ENCODE measurements around the gene LRRIQ4. TPM values are rescaled to one million over a fixed set of nuclear protein-coding genes. Genes with fewer than 3 reads are reported as not detected.

Gene LRRIQ4
- not detected in 2 replicates for total RNA-seq (2014; rRNA removed; shearing (Covaris generic))

DNA sequence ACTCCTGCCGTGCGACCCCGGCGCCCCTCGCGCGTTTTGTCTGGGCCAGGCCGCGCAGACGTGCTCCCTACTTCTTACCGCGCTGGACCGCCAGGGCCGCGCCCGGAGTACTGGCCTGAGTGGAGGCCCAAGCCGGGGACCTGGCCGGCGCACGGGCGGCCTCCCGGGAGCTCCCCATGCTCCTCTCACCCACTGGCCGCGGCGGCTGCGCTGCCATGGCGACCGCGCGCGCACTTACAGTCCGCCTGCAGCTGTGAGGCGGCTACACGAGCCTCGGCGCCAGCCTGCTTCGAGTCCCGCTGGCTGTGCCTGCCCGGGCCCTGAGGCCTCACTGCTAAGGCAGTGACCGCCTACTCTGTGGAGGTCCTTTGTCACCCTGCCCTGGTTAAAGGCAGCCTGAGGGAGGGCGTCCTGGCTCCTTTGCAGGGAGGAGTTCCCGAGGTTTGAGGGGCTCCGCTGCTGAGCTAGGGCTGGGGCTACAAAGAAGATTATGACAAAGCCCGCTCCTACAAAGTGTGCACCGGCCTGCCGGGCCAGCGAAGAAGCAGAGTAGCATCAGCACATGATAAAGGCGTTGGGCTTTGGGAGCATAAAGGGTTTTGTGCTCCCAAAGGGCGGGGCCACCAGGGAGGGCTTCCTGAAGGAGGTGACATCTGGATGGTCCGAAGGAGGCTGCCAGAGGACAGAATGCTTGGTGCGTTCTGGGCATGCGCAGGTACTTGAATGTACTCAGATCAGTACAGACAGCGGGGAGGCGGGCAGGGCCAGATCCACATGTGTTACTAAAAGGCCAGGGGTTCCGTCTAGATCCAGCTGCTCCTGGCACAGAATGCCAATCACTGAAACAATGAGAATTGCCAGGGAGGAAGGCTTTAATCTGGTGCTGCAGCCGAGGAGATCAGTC, at the start of gene LRRIQ4, which contains the start of gene LRRC34:
Gene LRRIQ4 (plus strand): TSS at position 539 of the 904 bp plus-strand sequence. CDS start 9,052 bp downstream, outside the sequence.
Gene LRRC34 (minus strand): TSS at position 573 of the 904 bp plus-strand sequence. CDS start 356 bp downstream, at position 217.
- peak; percentile 76 for DNase-seq (ENCODE audit: low read depth)

DNA sequence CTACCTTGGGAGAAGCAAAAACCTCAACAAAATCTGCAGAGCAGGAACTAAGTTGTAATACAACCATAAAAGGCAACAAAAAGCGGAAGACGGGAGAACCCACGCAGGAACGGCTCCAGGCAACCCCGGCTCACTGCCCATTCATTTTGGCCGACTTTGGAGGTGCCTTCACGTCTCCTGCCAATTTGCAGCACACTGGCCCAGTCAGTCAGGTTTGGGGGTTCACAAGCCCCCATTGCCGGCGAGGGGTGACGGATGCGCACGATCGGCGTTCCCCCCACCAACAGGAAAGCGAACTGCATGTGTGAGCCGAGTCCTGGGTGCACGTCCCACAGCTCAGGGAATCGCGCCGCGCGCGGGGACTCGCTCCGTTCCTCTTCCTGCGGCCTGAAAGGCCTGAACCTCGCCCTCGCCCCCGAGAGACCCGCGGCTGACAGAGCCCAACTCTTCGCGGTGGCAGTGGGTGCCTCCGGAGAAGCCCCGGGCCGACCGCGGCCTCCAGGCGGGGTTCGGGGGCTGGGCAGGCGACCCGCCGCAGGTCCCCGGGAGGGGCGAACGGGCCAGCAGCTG, 48.3 kb upstream of the LRRIQ4 start:
- DNase-seq (ENCODE audit: low read depth), result peak; percentile 73

DNA sequence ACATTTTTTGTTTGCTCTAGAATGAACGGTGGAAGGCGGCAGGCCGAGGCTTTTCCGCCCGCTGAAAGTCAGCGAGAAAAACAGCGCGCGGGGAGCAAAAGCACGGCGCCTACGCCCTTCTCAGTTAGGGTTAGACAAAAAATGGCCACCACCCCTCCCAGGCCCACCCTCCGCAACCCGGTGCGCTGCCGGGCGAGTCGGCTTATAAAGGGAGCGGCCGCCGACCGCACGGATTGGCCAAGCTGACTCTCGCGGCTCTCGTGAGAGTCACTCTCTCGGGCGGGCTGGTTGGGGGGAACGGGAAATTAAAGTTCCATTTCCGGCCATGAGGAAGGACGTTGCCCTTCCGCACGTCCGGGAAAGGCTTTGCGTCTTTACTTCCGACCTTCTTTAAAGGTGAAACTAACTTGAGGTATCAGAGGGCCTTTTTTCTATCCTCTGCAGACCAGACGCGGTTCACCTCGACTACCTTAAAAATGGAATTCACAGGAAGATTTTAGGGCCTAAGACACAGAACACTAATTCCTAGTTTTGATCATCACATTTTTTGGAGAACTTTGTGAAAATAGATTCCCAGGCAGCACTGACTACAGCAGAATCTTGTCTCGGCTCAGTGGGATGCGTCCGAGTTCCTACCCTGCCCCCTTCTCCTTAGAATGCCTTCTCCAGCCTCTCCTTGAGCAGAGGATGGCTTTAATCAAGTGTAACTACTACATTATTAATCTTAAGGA, 47.6 kb upstream of the LRRIQ4 start, which contains the start of gene TERC:
Gene TERC (minus strand): TSS at position 179 of the 731 bp plus-strand sequence.
- peak; percentile 90 for DNase-seq (ENCODE audit: low read depth)

DNA sequence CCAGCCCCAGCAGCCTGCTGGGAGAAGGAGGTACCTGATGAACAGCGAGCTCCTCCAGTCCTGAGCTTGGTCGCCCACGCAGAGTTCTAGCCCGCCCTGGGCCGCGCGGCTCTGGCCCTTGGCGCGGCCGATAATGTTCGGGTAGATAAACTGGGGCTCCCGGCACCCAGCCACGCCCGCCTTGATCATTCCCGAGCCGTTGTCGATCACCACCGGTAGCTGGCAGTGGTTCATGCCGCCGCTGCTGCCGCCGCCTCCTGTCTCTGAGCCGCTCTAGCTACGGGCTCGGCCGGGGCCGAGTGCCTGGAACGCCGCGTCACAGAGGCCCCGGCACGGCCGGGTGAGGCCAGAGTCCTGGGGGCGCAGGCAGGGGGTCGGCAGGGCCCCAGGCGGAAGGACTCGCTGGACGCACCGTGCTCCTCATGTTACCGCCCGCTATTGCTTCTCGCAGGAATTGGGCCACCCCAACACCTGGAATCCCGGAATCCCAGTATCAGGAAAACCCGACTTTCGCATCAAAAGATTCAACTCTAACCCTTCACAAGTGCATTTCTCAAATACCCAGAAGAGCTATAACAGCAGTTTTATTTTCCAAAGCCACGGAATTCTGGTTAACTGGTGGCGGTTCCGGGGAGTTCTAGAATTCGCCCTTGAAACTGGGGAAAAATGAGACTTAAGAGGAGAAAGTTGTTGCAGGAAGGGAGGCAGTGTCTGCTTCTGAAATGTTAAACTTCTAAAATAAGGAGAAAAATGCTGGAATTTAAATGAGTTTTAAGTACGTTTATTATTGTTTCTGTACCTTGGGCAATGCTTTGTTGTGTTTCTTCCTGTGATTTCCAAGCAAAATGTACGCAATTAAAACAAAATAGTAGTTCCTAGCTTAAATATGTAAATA, 43.1 kb upstream of the LRRIQ4 start, which contains the start of gene ACTRT3:
Gene ACTRT3 (minus strand): TSS at position 275 of the 895 bp plus-strand sequence. CDS start 41 bp downstream, at position 234.
- peak; percentile 62 for DNase-seq (ENCODE audit: low read depth)

DNA sequence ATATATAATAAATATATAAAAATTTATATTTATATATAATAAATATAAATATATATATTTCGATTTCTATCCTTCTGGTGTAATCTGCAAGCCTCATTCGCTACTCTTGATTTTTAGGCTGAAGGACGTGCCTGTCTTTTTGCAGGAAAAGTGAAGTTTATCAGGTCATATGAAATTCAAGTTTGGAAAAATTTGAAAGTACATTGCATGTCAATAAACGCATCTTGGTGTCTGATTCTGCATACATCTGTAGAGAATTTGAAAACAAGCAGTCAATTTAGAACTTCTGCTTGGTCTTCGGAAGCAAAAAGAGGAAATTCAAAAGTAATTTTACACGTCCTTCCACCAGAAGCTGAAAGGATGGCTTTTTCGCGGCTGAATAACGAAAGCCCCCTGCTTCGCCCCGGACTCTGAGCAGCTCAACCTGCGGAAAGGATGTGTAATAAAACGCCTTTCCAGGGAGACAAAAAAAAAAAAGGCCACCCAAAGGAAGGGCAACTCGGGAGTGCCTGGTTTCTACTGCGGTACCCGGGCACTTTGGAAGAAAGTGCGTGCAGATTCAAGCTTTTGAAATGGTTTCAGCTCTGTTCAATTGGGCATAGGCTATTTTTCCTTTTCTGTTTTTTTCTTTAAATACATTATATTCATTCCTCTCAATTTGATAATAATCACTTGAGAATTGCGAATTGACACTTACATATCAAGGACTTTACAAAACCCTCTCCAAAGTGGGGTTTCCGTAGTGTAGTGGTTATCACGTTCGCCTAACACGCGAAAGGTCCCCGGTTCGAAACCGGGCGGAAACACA, 41.0 kb upstream of the LRRIQ4 start:
- DNase-seq (ENCODE audit: low read depth), result peak; percentile 80

DNA sequence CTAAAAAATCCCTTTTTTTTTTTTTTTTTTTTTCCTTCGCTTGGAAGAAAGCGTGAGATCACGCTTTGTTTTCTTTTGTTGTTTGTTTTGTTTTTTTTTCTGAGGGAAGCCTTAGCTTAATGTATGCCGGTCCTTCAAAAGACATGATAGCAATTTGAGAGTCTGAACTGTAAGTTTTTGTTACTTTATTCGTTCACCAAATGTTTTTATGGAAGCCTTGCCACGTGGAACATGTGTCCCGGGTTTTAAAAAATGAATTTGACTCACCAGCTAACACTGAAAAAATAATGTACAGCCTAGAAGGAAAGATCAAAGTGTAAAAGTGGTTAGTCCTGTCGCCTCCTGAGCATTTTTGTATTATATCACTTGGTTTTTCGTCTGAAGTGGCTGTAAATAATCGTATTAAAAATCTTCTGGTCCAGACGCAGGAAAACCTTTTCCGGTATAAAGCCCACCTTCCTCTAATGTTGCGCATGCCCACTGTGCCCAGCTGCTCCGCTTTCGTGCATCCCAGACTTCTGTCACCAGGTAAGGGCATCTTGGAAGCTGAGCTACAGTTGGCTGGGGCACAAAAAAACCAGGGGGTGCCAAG, 40.3 kb upstream of the LRRIQ4 start:
- peak; percentile 76 for DNase-seq (ENCODE audit: low read depth)

DNA sequence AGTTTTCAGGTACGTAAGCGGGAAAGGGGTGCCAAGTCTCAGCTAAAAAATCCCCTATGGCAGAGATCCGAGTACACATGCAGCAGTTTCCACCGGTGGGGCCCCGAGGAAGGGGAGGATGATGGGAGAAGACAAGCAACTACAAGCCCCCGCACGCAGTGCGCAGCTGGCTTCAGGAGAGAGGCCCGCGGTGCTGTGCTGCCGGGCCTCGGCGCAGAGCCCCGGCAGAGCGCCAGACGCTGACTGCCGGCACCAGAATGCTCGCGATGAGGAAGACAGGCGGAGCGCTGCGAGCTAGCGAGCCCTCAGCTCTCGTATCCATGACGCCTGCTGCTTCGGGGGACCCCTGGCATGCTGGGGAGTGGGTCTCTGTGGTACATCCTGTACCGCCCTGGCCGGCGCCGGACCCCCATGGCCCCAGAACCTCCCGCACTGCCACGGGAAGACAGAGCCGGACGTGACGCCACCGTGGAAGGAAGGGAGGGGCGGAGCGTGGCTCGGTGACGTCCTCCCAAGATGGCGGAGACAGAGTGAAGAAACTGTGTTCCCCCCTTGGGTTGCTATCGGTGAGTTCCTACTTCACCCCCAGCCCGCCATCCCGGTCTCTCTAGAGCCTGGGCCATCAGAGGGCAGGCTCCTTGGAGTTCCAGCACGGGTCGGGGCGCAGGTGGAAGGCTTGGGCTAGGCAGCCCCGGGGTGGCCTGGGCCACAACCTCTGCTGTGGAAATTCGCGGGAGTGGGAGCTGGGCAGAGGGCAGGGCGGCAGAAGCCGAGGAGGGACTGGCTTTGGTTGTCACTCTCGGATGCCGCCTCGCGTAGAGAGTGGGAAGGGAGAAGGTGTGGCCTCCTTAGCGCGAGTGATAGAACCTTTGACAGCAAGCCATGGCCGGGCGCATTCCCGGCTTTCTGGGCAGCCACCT, 39.5 kb upstream of the LRRIQ4 start, which contains the start of gene MYNN:
Gene MYNN (plus strand): TSS at position 500 of the 920 bp plus-strand sequence. CDS start 900 bp downstream, outside the sequence.
- DNase-seq (ENCODE audit: low read depth), result peak; percentile 87

DNA sequence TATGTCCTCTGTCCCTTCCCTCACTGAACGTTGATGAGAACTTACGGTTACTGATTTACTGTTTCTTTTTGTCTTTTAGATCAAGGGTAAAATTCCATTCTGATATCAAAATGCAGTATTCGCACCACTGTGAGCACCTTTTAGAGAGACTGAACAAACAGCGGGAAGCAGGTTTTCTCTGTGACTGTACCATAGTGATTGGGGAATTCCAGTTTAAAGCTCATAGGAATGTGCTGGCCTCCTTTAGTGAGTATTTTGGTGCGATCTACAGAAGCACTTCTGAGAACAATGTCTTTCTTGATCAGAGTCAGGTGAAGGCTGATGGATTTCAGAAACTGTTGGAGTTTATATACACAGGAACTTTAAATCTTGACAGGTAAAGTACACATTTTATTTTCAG, 38.5 kb upstream of the LRRIQ4 start:
- DNase-seq (ENCODE audit: low read depth), result no peak

DNA sequence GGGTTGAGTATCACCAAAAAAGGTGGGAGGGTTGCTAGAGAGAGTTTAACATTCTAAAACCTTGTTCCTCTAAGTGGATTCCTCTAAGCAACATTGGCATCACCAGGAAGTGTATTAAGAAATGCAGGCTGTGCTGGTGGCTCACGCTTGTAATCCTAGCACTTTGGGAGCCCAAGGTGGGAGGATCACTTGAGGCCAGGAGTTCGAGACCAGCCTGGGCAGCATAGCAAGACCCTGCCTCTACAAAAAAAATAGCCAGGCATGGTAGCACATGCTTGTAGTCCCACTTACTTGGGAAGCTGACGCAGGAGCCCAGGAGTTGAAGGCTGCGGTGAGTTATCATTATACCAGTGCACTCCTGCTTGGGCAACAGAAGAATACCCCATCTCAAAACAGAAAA, 34.8 kb upstream of the LRRIQ4 start:
- no peak for DNase-seq (ENCODE audit: low read depth)

DNA sequence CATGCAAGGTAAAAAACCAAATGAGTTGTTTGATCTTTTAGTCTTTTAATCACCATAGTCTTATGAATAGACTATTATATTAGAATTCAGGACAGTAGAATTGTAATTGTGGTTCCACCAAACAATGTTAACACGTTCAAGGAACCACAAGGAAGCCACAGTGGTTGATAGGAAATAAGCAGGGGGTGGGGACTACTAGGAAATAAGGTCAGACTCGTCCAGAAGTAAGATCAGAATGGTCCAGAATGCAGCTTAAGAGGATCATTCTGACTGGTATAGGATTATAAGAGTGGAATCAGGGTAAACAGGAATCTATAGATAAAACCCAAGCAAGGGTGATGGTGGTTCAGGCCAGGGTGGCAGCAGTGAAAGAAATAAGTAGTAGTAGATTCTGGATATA, 31.9 kb upstream of the LRRIQ4 start:
- no peak for DNase-seq (ENCODE audit: low read depth)

DNA sequence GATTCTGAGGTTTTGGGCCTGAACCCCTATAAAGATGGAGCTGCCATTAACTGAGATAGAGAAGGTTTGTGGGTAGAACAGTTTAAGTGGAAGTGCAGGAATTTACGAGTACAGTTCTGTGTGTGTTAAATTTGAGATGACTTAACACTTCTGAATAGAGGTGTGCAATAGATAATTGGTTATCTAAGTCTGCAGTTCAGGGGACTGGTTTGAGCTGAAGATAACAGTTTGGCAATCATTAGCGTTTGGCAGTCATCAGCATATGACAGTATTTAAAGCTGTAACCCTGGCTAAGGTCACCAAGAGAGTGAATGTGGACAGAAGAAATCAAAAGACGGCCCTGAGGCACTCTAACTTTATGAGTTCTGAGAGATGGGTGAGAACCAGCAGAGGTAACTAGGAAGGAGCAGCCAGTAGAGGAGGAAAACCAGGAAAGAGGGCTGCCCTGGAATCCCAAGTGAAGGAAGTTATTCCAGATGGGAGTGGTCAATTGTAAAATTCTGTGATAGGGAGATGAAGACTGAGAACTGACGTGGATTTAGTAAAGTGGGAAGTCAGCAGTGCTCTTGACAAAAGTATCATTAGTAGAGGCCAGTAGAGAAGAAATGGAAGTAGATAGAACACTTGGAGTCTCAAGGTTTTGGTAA, 31.3 kb upstream of the LRRIQ4 start:
- DNase-seq (ENCODE audit: low read depth), result no peak

DNA sequence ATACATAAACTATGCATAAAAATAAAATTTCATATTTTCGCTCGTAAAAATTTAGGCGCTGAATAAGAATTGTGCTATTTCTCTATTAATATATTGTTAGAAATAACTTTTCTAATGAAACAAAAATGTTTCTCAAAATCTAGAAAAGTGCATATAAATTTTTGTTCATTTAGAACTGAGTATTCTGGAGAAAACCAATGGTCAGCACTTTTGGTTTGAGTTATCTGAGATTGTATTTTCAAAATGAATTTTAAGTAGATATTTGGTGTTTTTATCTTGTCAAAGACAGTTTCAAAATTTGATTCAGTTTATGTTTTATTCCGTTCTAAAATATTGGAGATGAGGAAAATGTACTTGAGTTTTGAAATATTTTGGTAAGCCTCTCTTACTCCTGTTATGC, 25.6 kb upstream of the LRRIQ4 start:
- DNase-seq (ENCODE audit: low read depth), result no peak

DNA sequence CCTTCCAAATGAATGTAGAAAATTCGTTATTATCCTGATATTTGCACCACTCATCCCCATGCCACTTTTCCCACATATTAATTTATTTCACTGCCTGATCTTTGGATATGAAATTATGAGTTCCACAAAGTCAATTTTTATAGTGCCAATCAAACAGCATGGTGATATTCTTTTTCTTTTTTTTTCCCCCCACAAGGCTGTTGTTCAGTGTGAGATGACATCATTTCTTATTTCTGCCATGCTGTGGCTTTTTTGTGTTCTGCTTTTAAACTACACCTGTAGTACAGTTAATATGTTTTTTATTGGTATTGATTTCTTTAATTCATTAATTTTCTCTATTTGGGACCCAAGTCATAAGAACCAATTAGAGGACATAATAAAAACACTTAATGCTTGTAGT, 24.9 kb upstream of the LRRIQ4 start:
- DNase-seq (ENCODE audit: low read depth), result no peak

DNA sequence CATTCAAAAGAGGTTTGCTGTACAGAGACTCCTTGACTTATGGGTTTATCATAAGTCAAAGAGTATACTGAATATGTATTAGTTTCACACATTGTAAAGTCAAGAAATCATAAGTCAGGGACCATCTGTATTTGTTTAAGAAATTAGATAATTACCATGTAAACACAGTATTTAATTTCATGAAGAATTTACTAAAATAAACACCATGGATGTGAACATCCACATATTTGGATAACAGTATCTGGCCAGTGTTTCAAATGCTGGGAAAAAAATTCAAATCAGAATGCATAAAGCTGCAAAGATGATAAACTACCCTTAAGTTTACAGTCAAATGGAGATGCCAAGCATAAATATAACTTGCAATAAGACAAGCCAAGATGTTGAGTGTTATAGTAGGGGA, 22.5 kb upstream of the LRRIQ4 start:
- no peak for DNase-seq (ENCODE audit: low read depth)

DNA sequence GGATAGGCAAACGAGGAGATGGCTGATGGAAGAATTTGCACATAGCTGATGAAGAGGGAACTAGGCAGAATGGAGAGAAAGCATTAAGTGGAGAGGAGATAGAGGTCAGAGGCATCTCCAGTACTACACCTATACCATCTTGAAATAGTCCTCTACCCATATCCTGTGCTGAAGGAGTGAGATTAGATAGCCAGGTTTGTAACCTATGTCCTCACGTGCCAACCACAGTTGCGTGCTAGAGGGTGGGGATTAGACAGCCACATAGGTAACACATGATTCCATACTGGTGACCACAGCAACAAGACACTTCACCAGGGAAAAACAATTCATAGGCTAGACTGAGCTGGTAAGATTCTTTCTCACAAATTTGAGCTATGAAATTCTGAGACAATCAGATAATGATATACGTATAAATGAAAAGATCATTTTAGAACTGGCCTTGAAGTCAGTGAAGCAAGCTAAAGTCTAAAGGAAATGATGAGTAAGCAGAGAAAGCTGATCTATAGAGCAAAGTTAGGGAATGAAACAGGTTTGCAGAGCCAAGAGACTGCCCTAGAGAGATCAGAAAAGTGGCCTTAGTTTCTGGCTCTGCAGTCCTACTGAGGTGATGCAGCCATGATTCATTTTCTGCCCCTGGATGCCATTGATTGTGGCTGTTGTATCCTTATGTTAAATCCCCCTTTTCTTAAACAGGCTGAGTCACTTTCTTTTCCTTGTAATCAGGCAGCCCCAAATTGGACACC, 21.8 kb upstream of the LRRIQ4 start:
- DNase-seq (ENCODE audit: low read depth), result no peak

DNA sequence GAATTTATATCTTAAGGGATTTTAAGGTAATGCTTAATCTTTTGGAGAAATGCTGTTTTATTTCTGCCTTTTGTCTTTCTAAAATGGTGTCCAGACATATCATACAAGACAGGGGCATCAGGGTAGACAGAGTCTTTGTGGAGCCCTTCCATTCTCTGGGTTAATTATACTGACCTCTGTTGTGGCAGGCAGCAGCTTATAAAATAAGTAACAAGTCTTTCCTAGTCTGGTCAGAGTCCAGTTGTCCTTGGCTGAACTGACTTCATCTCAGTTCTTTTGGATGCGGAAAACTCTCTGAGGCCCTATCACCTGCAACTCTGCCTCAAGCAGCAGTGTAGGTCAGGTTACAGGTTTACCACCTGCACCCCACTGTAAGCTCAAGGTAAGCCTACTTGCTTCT, 20.3 kb upstream of the LRRIQ4 start:
- no peak for DNase-seq (ENCODE audit: low read depth)

DNA sequence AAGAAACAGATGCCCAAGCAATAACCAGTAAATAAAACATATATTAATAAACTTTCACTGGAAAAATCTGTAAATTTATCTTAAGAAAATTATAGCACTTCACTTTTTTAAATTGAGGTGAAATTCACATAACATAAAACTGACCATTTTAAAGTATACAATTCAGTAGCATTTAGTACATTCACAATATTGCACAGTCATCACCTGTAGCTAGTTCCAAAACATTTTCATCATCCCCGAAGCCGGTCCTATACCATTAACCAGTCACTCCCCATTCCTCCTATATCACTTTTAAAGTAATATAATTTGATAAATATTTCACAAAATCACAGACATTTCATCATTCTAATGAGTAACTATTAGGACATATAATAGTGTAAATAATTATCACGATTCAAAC, 8.0 kb upstream of the LRRIQ4 start:
- DNase-seq (ENCODE audit: low read depth), result no peak

Data from RPMI7951 (cell line).